GM18861 (cell line): Measurements from ENCODE around the gene MGAT4D.
"Not testable (repeated sequence)": the region's sequence is repeated elsewhere in the genome, so short reads cannot be mapped to it uniquely, and the experiment has no call there.

Source experiments
- ATAC-seq: cut with Tn5 transposase; IDR thresholded peaks from one replicate; pipeline ENCODE4 v1.9.1; 2021; ENCODE audit not compliant: unreplicated experiment

The MGAT4D gene

DNA sequence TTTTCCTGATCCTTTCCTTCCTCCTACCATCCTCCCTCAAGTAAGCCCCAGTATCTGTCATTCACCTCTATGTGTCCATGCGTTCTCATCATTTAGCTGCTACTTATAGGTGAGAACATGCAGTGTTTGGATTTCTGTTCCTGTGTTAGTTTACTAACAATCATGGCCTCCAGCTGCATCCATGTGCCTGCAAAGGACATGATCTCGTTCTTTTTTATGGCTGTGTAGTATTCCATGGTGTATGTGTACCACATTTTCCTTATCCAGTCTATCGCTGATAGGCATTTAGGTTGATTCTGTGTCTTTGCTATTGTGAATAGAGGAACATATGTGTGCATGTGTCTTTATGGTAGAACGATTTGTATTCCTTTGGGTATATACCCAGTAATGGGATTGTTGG is 53.7 kb downstream of the MGAT4D start:
- ATAC-seq = not testable (repeated sequence)

- ATAC-seq = no peak
Observed at GRCh38 chr4:140439644-140440142, 58.4 kb downstream of the MGAT4D start.

DNA sequence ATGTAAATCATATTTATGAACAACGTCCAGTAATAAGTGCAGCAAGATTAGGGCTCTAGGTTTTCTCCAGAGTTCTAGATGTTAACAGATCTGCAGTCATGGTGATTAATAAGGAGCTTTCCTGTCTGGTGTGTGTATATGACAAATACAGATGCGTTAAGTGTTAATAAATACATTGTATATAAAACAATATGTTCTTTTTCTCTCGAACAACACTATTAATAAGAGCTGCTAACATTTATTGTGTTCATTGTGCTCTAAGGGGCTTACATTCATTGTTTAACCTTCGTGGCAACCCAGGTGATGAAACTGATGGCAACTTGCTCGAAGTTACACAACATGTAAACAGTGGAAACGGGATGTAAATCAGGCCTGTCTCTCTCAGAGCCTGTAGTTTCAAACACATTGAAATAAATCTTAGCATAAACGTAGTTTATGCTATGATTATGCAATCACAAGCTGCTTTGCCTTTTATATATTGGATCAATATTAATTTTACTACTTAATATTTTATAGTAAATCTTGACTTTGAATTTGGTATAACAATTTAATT is 70.1 kb downstream of the MGAT4D start:
- ATAC-seq = no peak

- ATAC-seq = peak; percentile 75
Observed at GRCh38 chr4:140427106-140427918, 70.8 kb downstream of the MGAT4D start, which contains the start of gene CLGN. Gene CLGN, minus strand, starts transcription at chr4:140427648. Its CDS starts 14,570 bp downstream, at chr4:140413078.

GRCh38 chr4:140426610-140427105 is 71.4 kb downstream of the MGAT4D start:
- no peak for ATAC-seq

DNA sequence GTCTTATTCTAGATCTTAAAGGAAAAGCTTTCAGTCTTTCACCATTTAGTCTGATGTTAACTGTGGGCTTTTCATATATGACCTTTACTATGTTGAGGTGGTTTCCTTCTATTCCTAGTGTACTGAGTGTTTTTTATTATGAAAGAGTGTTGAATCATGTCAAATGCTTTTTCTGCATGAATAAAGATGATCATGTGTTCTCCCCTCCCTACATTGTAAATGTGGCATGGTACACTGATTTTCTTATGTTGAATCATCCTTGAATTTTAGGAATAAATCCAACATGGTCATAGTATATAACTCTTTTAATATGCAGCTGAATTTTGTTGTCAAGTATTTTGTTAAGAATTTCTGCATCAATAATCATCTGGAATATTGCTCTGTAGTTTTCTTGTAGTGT is 75.0 kb downstream of the MGAT4D start:
- no peak for ATAC-seq

GRCh38 chr4:140413130-140413969 is 84.7 kb downstream of the MGAT4D start:
- ATAC-seq = not testable (repeated sequence)

GRCh38 chr4:140408974-140409373 is 89.1 kb downstream of the MGAT4D start:
- no peak for ATAC-seq

DNA sequence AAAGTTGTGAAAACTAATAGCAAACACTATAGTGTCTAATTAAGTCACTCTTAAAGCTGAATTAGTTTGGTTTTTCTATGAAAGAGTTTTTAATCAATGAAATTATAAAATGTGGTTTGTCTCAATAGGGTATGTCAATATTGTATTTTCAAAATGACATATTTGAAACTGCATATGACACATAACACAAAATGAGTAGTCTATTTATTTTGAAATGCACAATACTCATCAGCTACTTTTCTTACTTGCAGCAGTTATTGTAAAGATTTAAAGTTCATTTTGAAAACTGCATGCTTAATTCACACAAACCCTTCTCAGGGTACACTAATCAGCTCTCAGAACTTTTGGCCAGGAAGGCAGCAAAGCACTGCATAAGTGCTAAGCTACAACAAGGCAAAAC is 91.8 kb downstream of the MGAT4D start:
- ATAC-seq = no peak

GRCh38 chr4:140400111-140400510 is 98.0 kb downstream of the MGAT4D start:
- no peak for ATAC-seq

- ATAC-seq = no peak
Observed at GRCh38 chr4:140395668-140396067, 102.4 kb downstream of the MGAT4D start.
